Brain microvascular endothelial cell (primary cell): ENCODE measurements around the gene PCBP3.

Experiments used
- DNase-seq: peaks from one replicate; pipeline ENCODE4 v3.0.0-alpha.2; 2020
- H3K27ac ChIP-seq: fragments of 250-450 bp; sonication (Bioruptor Pico); 2 replicates; pipeline ENCODE4 v1.5.1; 2020; ENCODE audit warnings: mild to moderate bottlenecking, moderate library complexity
- H3K27me3 ChIP-seq: fragments of 250-450 bp; sonication (Bioruptor Pico); replicated peaks from 2 replicates; pipeline ENCODE4 v1.5.1; 2020; ENCODE audit warnings: mild to moderate bottlenecking
- H3K36me3 ChIP-seq: fragments of 250-450 bp; sonication (Bioruptor Pico); replicated peaks from 2 replicates; pipeline ENCODE4 v1.5.1; 2020; ENCODE audit warnings: mild to moderate bottlenecking
- H3K4me3 ChIP-seq: 2 replicates; pipeline ENCODE4 v1.5.1; 2011; ENCODE audit warnings: low read depth, mild to moderate bottlenecking, control low read depth, low read length, moderate library complexity
- in situ Hi-C: cut with HindIII; loops from 2 replicates; pipeline ENCODE4 v1.10.0; 2017; ENCODE audit warnings: low sequenced_read_pairs, low pct_ligation_motif_present
- TF ChIP-seq, protein P1 (sequence below): IDR thresholded peaks from 2 replicates; pipeline ENCODE4 v1.5.1; 2011; ENCODE audit warnings: low read depth, mild to moderate bottlenecking, moderate library complexity, low read length, control low read depth, inconsistent platforms; ENCODE audit errors: missing control alignments

PCBP3 gene

DNA sequence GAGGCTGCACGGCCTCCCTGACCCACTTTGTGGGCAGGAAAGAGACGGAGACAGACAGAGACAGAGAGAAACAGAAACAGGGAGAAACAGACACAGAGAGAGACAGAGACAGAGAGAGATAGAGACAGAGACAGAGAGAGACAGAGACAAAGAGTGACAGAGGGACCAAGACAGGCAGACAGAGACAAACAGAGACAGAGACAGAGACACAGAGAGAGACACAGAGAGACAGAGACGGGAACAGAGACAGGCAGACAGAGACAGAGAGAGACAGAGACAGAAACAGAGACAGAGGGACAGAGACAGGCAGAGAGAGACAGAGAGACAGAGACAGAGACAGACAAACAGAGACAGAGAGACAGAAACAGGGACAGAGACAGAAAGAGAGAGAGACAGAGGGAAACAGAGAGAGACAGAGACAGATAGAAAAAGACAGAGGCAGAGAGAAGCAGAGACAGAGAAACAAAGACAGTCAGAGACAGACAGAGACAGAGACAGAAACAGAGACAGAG, 341.1 kb downstream of the PCBP3 start:
- in situ Hi-C loops = no loop called here
- peak overlapping the region; percentile 99 for H3K4me3 ChIP-seq
- TF ChIP-seq, protein P1, sequence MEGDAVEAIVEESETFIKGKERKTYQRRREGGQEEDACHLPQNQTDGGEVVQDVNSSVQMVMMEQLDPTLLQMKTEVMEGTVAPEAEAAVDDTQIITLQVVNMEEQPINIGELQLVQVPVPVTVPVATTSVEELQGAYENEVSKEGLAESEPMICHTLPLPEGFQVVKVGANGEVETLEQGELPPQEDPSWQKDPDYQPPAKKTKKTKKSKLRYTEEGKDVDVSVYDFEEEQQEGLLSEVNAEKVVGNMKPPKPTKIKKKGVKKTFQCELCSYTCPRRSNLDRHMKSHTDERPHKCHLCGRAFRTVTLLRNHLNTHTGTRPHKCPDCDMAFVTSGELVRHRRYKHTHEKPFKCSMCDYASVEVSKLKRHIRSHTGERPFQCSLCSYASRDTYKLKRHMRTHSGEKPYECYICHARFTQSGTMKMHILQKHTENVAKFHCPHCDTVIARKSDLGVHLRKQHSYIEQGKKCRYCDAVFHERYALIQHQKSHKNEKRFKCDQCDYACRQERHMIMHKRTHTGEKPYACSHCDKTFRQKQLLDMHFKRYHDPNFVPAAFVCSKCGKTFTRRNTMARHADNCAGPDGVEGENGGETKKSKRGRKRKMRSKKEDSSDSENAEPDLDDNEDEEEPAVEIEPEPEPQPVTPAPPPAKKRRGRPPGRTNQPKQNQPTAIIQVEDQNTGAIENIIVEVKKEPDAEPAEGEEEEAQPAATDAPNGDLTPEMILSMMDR = no peak
- peaks cover 47% of the 10 kb centered on the region for H3K36me3 ChIP-seq
- no peak for DNase-seq
- H3K27me3 ChIP-seq = no peaks in the 10 kb centered on the region
- H3K27ac ChIP-seq = no peak overlapping the region

- Histone ChIP-seq H3K36me3 (peaks cover 55% of the 10 kb centered on the region), H3K27ac (no peak overlapping the region), H3K4me3 (peak overlapping the region; percentile 5), H3K27me3 (no peaks in the 10 kb centered on the region)
- TF ChIP-seq, protein P1 = no peak
- no peak for DNase-seq
- in situ Hi-C loops = no loop called here
Observed at GRCh38 chr21:45985471-45986315, 342.2 kb downstream of the PCBP3 start.

DNA sequence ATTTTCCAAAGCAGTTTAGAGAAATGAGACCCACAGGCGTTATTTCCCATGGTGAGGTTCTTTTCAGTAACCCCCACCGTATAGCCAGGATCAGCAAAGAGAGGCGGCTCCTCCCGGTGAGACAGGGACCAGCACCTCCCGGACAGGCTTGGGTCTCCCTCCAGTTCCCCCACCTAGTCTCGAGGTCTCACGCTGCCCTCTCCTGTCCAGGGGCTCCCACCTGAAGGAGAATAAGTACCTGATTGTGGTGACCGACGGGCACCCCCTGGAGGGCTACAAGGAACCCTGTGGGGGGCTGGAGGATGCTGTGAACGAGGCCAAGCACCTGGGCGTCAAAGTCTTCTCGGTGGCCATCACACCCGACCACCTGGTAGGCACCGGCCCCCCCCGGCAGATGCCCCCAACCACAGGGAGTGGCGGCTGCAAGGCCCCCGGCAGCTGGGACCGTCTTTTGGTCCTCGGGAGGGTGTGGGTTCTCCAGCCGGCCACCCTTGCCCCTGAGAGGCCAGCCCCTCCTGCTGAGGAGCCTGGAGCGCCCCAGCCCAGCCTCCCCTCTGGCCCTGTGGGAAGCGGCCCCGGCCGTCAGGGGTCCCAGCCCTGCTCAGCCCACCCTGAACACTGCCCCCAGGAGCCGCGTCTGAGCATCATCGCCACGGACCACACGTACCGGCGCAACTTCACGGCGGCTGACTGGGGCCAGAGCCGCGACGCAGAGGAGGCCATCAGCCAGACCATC, 343.0 kb downstream of the PCBP3 start:
- H3K4me3 ChIP-seq = no peak overlapping the region
- no peak for DNase-seq
- TF ChIP-seq, protein P1 = no peak
- peaks cover 60% of the 10 kb centered on the region for H3K36me3 ChIP-seq
- in situ Hi-C loops = no loop called here
- H3K27me3 ChIP-seq = no peaks in the 10 kb centered on the region
- no peak overlapping the region for H3K27ac ChIP-seq

- Histone ChIP-seq H3K27ac (no peak overlapping the region), H3K4me3 (no peak overlapping the region), H3K27me3 (no peaks in the 10 kb centered on the region), H3K36me3 (peaks cover 67% of the 10 kb centered on the region)
- in situ Hi-C loops = no loop called here
- no peak for DNase-seq
- TF ChIP-seq, protein P1 = no peak
Observed at GRCh38 chr21:45987121-45987711, 343.7 kb downstream of the PCBP3 start.

- Histone ChIP-seq H3K27me3 (no peaks in the 10 kb centered on the region), H3K4me3 (no peak overlapping the region), H3K27ac (no peak overlapping the region), H3K36me3 (peaks cover 82% of the 10 kb centered on the region)
- no peak for DNase-seq
- TF ChIP-seq, protein P1 = no peak
- in situ Hi-C loops = no loop called here
Observed at GRCh38 chr21:45988366-45989347, 345.1 kb downstream of the PCBP3 start.
